Prostate gland (tissue), 2 donors: ENCODE data around the gene TMC8.

Experiments used
- CTCF ChIP-seq, 4 experiments: fragments of 200-600 bp in 2 of 4; fragments of 450-650 bp in 2 of 4; sonication (generic) in 2 of 4; IDR thresholded peaks; 1 replicate in 3 of 4; 2 replicates in 1 of 4; pipeline ENCODE4 v1.5.1; 2016 to 2019; ENCODE audit warnings: antibody characterized with exemption in 4 of 4, mild to moderate bottlenecking in 2 of 4, moderate library complexity in 2 of 4
- POLR2A ChIP-seq: fragments of 450-650 bp; IDR thresholded peaks from one replicate; pipeline ENCODE4 v1.6.1; 2016; ENCODE audit warnings: antibody characterized with exemption, mild to moderate bottlenecking
- POLR2AphosphoS5 ChIP-seq: sonication (generic); formaldehyde crosslinking; IDR thresholded peaks from one replicate; pipeline ENCODE4 v1.6.1; 2017; ENCODE audit warnings: antibody characterized with exemption

DNA sequence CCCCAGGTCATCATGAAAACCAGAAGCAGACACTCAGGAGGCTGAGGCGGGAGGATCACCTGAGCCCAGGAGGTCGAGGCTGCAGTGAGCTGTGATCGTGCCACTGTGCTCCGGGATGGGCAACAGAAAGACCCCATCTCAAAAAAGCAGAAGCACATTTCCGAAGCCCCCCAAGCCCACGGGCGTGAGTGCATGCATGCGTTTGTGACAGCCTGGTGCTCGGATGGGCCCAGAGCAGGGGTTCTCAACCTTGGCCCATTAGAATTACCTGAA, 21.1 kb upstream of the TMC8 start:
- TF ChIP-seq CTCF (IDR thresholded peaks at IDR 0.05) (no peak), POLR2AphosphoS5 (no peak), POLR2A (no peak)
